IMR-90 (cell line): ENCODE data around the gene TTC7B. TPM values are rescaled to one million over a fixed set of nuclear protein-coding genes. Genes with fewer than 3 reads are reported as not detected.

Experiments
- ATAC-seq: fragments of 200-7000 bp; cut with Tn5 transposase; 2 replicates; pipeline ENCODE4 v1.9.1; 2020; ENCODE audit warnings: low read depth, mild to moderate bottlenecking, moderate library complexity
- BruUV-seq: library from RNA; stranded (reverse); fragments of 400-500 nt; replicated peaks from 2 replicates; lab custom pipeline; 2021; lab: Mats Ljungman, UMichigan
- CTCF ChIA-PET: fragments of 300-600 bp; formaldehyde crosslinking; extraction: SDS; loops from one replicate; lab custom pipeline; 2021; ENCODE audit warnings: antibody characterized with exemption; lab: Yijun Ruan, JAX
- POLR2A ChIA-PET: fragments of 300-600 bp; sonication (Branson Sonifier 250); formaldehyde crosslinking; loops from one replicate; lab custom pipeline; 2022; ENCODE audit warnings: antibody characterized with exemption; ENCODE audit not compliant: unreplicated experiment; lab: Charles Lee
- DNase-seq: peaks from one replicate; pipeline ENCODE4 v3.0.0; 2013
- H2AFZ ChIP-seq: replicated peaks from 2 replicates; pipeline ENCODE3; 2013; ENCODE audit warnings: low read length, mild to moderate bottlenecking; ENCODE audit not compliant: poor library complexity
- H2AK5ac ChIP-seq: 2 replicates; pipeline ENCODE4 v1.6.1; 2013; ENCODE audit warnings: low read depth, low read length, inconsistent platforms
- H2AK9ac ChIP-seq: replicated peaks from 2 replicates; pipeline ENCODE3; 2013; ENCODE audit warnings: mild to moderate bottlenecking, low read depth, low read length, moderate library complexity; ENCODE audit not compliant: poor library complexity
- H2BK120ac ChIP-seq: 2 replicates; pipeline ENCODE4 v1.6.1; 2013; ENCODE audit warnings: low read depth, low read length, inconsistent platforms
- H2BK15ac ChIP-seq: 3 replicates; pipeline ENCODE4 v1.6.1; 2013; ENCODE audit warnings: low read depth, low read length, inconsistent platforms
- H2BK20ac ChIP-seq: 2 replicates; pipeline ENCODE4 v1.6.1; 2013; ENCODE audit warnings: low read depth, mild to moderate bottlenecking, inconsistent platforms, low read length, moderate library complexity
- H2BK5ac ChIP-seq: 2 replicates; pipeline ENCODE4 v1.6.1; 2013; ENCODE audit warnings: mild to moderate bottlenecking, low read depth, low read length, inconsistent platforms; ENCODE audit not compliant: poor library complexity, severe bottlenecking
- H3K14ac ChIP-seq: replicated peaks from 2 replicates; pipeline ENCODE4 v1.6.1; 2013; ENCODE audit warnings: low read depth, low read length, inconsistent platforms
- H3K18ac ChIP-seq: 2 replicates; pipeline ENCODE4 v1.6.1; 2013; ENCODE audit warnings: low read depth, low read length, control low read depth
- H3K23ac ChIP-seq: 2 replicates; pipeline ENCODE4 v1.6.1; 2013; ENCODE audit warnings: low read depth, low read length, inconsistent platforms
- H3K27ac ChIP-seq: 2 replicates; pipeline ENCODE4 v1.5.1; 2013; ENCODE audit warnings: mild to moderate bottlenecking, control low read depth, low read length; ENCODE audit not compliant: insufficient read depth
- H3K27me3 ChIP-seq: 2 replicates; pipeline ENCODE4 v1.6.1; 2013; ENCODE audit warnings: low read length; ENCODE audit not compliant: control insufficient read depth, insufficient read depth
- H3K36me3 ChIP-seq: 2 replicates; pipeline ENCODE4 v1.6.1; 2013; ENCODE audit warnings: low read length, mixed read lengths; ENCODE audit not compliant: control insufficient read depth, insufficient read depth
- H3K4ac ChIP-seq: 2 replicates; pipeline ENCODE4 v1.6.1; 2013; ENCODE audit warnings: low read depth, low read length, inconsistent platforms
- H3K4me1 ChIP-seq: 2 replicates; pipeline ENCODE4 v1.6.1; 2013; ENCODE audit warnings: low read length, mixed read lengths; ENCODE audit not compliant: control insufficient read depth, insufficient read depth
- H3K4me2 ChIP-seq: 2 replicates; pipeline ENCODE4 v1.6.1; 2013; ENCODE audit warnings: low read depth, mild to moderate bottlenecking, control low read depth, low read length, moderate library complexity
- H3K4me3 ChIP-seq: 2 replicates; pipeline ENCODE4 v1.5.1; 2013; ENCODE audit warnings: low read depth, mild to moderate bottlenecking, control low read depth, low read length, moderate library complexity; ENCODE audit not compliant: insufficient read depth
- H3K56ac ChIP-seq: 2 replicates; pipeline ENCODE4 v1.6.1; 2013; ENCODE audit warnings: low read length, inconsistent platforms; ENCODE audit not compliant: insufficient read depth; ENCODE audit errors: extremely low read depth
- H3K79me1 ChIP-seq, 2 experiments: 2 replicates each; pipeline ENCODE4 v1.6.1; 2013; ENCODE audit warnings: low read length in 2 of 2, inconsistent platforms in 1 of 2, low read depth in 1 of 2
- H3K9ac ChIP-seq: 2 replicates; pipeline ENCODE4 v1.6.1; 2013; ENCODE audit warnings: low read depth, low read length, control low read depth
- H3K9me1 ChIP-seq: 2 replicates; pipeline ENCODE4 v1.6.1; 2013; ENCODE audit warnings: low read length, inconsistent platforms; ENCODE audit not compliant: insufficient read depth
- H3K9me3 ChIP-seq: 2 replicates; pipeline ENCODE4 v1.6.1; 2013; ENCODE audit warnings: low read length; ENCODE audit not compliant: control insufficient read depth, insufficient read depth
- H4K20me1 ChIP-seq: 2 replicates; pipeline ENCODE4 v1.6.1; 2013; ENCODE audit warnings: low read length, inconsistent platforms; ENCODE audit not compliant: insufficient read depth
- H4K5ac ChIP-seq: 2 replicates; pipeline ENCODE4 v1.6.1; 2013; ENCODE audit warnings: mild to moderate bottlenecking, low read depth, low read length, control low read depth
- H4K8ac ChIP-seq, 2 experiments: 2 replicates each; pipeline ENCODE4 v1.6.1; 2013; ENCODE audit warnings: low read depth in 2 of 2, low read length in 2 of 2, control low read depth in 1 of 2, inconsistent platforms in 1 of 2
- H4K91ac ChIP-seq: 2 replicates; pipeline ENCODE4 v1.6.1; 2013; ENCODE audit warnings: low read depth, low read length, inconsistent platforms; ENCODE audit not compliant: insufficient read depth
- BHLHE40 ChIP-seq: fragments of 150-350 bp; IDR thresholded peaks from 2 replicates; pipeline ENCODE4 v1.6.1; 2016; ENCODE audit warnings: mild to moderate bottlenecking, low read depth, low read length
- CEBPB ChIP-seq: IDR thresholded peaks from 2 replicates; pipeline ENCODE4 v1.6.1; 2012; ENCODE audit warnings: low read depth, low read length, improper control_type of control experiment
- FOS ChIP-seq: fragments of 150-350 bp; IDR thresholded peaks from 2 replicates; pipeline ENCODE4 v1.6.1; 2016; ENCODE audit warnings: low read depth, low read length
- MAFK ChIP-seq: IDR thresholded peaks from 2 replicates; pipeline ENCODE4 v1.6.1; 2012; ENCODE audit warnings: low read depth, low read length, improper control_type of control experiment
- MAZ ChIP-seq: IDR thresholded peaks from 2 replicates; pipeline ENCODE4 v1.6.1; 2012; ENCODE audit warnings: low read depth, mild to moderate bottlenecking, low read length, improper control_type of control experiment, moderate library complexity, borderline replicate concordance
- MXI1 ChIP-seq: IDR thresholded peaks from 2 replicates; pipeline ENCODE4 v1.6.1; 2012; ENCODE audit warnings: low read depth, mild to moderate bottlenecking, low read length, moderate library complexity, borderline replicate concordance
- POLR2A ChIP-seq: IDR thresholded peaks from 2 replicates; pipeline ENCODE4 v1.6.1; 2012; ENCODE audit warnings: mild to moderate bottlenecking, low read depth, low read length
- RAD21 ChIP-seq: IDR thresholded peaks from 2 replicates; pipeline ENCODE4 v1.6.1; 2012; ENCODE audit warnings: low read length, improper control_type of control experiment
- RCOR1 ChIP-seq: IDR thresholded peaks from 2 replicates; pipeline ENCODE4 v1.6.1; 2012; ENCODE audit warnings: mild to moderate bottlenecking, low read length, improper control_type of control experiment; ENCODE audit not compliant: insufficient replicate concordance
- RFX5 ChIP-seq: IDR thresholded peaks from 2 replicates; pipeline ENCODE4 v1.8.0; 2012; ENCODE audit warnings: low read depth, mild to moderate bottlenecking, low read length, moderate library complexity
- SMC3 ChIP-seq: fragments of 150-350 bp; IDR thresholded peaks from 2 replicates; pipeline ENCODE4 v1.6.1; 2016; ENCODE audit warnings: low read depth, mild to moderate bottlenecking, antibody characterized with exemption, low read length, moderate library complexity
- WGBS, 2 experiments: methylation state at CpG; one replicate each; pipeline versions ENCODE4 v1.1.5 to v1.1.7; 2013; ENCODE audit warnings: missing lambda C conversion rate in 2 of 2; ENCODE audit not compliant: insufficient read length in 1 of 2; ENCODE audit errors: extremely low coverage in 2 of 2; 5-methylcytosine and 5-hydroxymethylcytosine counted together
- dilution Hi-C: fragments of 300-500 bp; cut with HindIII; formaldehyde crosslinking; loops from one replicate; pipeline ENCODE4 v1.14.3; 2018; ENCODE audit warnings: low sequenced_read_pairs; ENCODE audit not compliant: unreplicated experiment
- in situ Hi-C: fragments of 300-500 bp; cut with MboI; formaldehyde crosslinking; loops from 3 replicates; pipeline ENCODE4 v1.14.3; 2019; ENCODE audit warnings: low sequenced_read_pairs, inconsistent platforms, mixed read lengths
- intact Hi-C: fragments of 100-400 bp; cut with micrococcal nuclease; formaldehyde crosslinking; loops from 2 replicates; pipeline ENCODE4 v1.10.0; 2022
- polyA plus RNA-seq, 3 experiments: library from polyadenylated mRNA; depleted of rRNA; stranded (reverse); fragments of >200 nt; gene quantifications; 2 replicates each; pipeline ENCODE4 v1.2.3, GENCODE V29; 2012; ENCODE audit warnings: low replicate concordance in 1 of 3
- total RNA-seq: library from RNA; depleted of rRNA; stranded (reverse); fragments of >200 nt; gene quantifications from 2 replicates; pipeline ENCODE4 v1.2.3, GENCODE V29; 2012
- TF ChIP-seq, protein P1 (sequence below): fragments of 150-350 bp; IDR thresholded peaks from 2 replicates; pipeline ENCODE4 v1.6.1; 2017; ENCODE audit warnings: mild to moderate bottlenecking, antibody characterized with exemption, low read length, low read depth
- TF ChIP-seq, protein P2 (sequence below): conservative IDR thresholded peaks from 2 replicates; pipeline ENCODE4 v1.5.1; 2012; ENCODE audit warnings: mild to moderate bottlenecking, low read depth, low read length, improper control_type of control experiment

Gene TTC7B
- total and polyA plus RNA-seq, 2 of the 4 experiments (the other 2 are of a cell fraction): 18.1 to 35.3 TPM

DNA sequence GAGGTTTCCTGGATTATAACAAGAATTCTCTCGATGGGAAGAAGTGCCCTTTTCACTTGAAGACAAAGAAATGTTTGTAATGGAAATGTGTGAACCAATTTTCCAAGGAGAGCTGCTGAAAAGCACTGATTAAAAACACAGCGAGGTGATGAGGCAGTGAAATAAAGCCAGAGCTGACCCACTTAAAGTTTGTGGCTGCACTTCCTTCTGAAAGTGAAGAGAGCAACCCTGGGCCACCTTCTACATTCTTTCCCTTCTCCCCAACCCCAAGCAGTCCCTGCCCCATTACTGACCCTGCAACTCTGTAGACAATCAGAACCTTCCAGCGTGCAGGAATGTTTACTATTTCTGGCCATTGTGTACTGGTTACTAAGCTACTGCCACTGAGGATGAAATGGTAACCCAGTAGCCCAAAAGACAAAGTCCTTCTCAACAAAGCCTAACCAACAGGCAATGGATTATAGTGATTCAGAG lies 173.9 kb downstream of the TTC7B start:
- H3K36me3 ChIP-seq: peaks cover 9% of the 10 kb centered on the region
- in situ Hi-C loops (no loop called here), dilution Hi-C loops (no loop called here), intact Hi-C loops (no loop called here)
- ATAC-seq: no peak
- H2BK120ac ChIP-seq: no peak overlapping the region
- H3K9ac ChIP-seq: no peak overlapping the region
- H2BK20ac ChIP-seq: no peak overlapping the region
- H3K27ac ChIP-seq: no peak overlapping the region
- no peaks in the 10 kb centered on the region for H3K27me3 ChIP-seq
- H2BK15ac ChIP-seq: no peak overlapping the region
- BruUV-seq: no TSS peak
- H3K23ac ChIP-seq: 0 out of 2 replicates have a peak overlapping the region, but pooled peaks have one; percentile 8
- H3K56ac ChIP-seq: no peak overlapping the region
- DNase-seq: peak; percentile 32
- H3K9me1 ChIP-seq: peaks cover 26% of the 10 kb centered on the region
- no peak overlapping the region for H3K14ac ChIP-seq
- no peak overlapping the region for H3K4ac ChIP-seq
- no peak overlapping the region for H2AFZ ChIP-seq
- no peaks in the 10 kb centered on the region for H3K9me3 ChIP-seq
- H3K4me3 ChIP-seq: no peak overlapping the region
- no peak overlapping the region for H4K8ac ChIP-seq
- H2AK9ac ChIP-seq: no peak overlapping the region
- TF ChIP-seq CEBPB (no peak), BHLHE40 (no peak), POLR2A (no peak), RAD21 (no peak), MXI1 (no peak), MAZ (no peak), FOS (no peak), MAFK (no peak), SMC3 (no peak), RFX5 (no peak), RCOR1 (no peak)
- TF ChIP-seq, protein P1, sequence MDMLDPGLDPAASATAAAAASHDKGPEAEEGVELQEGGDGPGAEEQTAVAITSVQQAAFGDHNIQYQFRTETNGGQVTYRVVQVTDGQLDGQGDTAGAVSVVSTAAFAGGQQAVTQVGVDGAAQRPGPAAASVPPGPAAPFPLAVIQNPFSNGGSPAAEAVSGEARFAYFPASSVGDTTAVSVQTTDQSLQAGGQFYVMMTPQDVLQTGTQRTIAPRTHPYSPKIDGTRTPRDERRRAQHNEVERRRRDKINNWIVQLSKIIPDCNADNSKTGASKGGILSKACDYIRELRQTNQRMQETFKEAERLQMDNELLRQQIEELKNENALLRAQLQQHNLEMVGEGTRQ: no peak
- TF ChIP-seq, protein P2, sequence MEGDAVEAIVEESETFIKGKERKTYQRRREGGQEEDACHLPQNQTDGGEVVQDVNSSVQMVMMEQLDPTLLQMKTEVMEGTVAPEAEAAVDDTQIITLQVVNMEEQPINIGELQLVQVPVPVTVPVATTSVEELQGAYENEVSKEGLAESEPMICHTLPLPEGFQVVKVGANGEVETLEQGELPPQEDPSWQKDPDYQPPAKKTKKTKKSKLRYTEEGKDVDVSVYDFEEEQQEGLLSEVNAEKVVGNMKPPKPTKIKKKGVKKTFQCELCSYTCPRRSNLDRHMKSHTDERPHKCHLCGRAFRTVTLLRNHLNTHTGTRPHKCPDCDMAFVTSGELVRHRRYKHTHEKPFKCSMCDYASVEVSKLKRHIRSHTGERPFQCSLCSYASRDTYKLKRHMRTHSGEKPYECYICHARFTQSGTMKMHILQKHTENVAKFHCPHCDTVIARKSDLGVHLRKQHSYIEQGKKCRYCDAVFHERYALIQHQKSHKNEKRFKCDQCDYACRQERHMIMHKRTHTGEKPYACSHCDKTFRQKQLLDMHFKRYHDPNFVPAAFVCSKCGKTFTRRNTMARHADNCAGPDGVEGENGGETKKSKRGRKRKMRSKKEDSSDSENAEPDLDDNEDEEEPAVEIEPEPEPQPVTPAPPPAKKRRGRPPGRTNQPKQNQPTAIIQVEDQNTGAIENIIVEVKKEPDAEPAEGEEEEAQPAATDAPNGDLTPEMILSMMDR: no peak
- no peak overlapping the region for H4K91ac ChIP-seq
- no CpG with 5 or more reads among the region's 3 CpGs for WGBS, 2 experiments
- H3K18ac ChIP-seq: peak overlapping the region; percentile 29; the same call in 1 of the 2 replicates
- no peak overlapping the region for H3K4me2 ChIP-seq
- H4K5ac ChIP-seq: no peak overlapping the region
- no peaks in the 10 kb centered on the region for H3K79me1 ChIP-seq
- CTCF ChIA-PET: interaction anchor here (0.7 kb wide), 2 partner anchors 11 to 378 kb away, joined by 3 read pairs; no protein-coding TSS in a partner anchor
- POLR2A ChIA-PET: no interaction called here
- H3K4me1 ChIP-seq: peaks cover 18% of the 10 kb centered on the region
- H2BK5ac ChIP-seq: no peak overlapping the region
- no peak overlapping the region for H2AK5ac ChIP-seq
- peaks cover 3% of the 10 kb centered on the region; the same call in 1 of the 2 replicates for H4K20me1 ChIP-seq
